Measurements from ENCODE around the gene FIBP. TPM values are rescaled to one million over a fixed set of nuclear protein-coding genes. Genes with fewer than 3 reads are reported as not detected.

FIBP gene
- total RNA-seq, 1 donor from 2014 or later = 35.5 TPM

DNA sequence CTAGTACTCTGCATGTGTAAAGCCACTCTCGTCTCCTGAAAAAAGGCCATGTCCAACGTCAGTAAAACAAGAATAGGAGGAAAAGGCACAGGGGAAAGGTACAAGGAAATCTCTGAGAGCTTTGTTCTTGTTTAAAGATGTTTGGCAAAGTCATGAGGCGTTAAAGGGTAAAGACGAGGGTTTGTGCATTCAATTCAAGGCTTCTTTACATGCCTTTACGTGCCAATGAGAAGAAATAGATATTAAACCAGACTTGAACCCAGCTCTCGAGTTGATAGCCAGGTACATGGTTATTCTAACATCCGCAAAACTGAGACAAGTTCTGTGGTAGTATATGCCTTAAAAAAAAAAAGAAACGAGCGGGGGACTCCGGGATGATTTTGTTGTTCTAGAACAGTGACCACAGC is 29.6 kb downstream of the FIBP start:
- TF ChIP-seq, protein P1, sequence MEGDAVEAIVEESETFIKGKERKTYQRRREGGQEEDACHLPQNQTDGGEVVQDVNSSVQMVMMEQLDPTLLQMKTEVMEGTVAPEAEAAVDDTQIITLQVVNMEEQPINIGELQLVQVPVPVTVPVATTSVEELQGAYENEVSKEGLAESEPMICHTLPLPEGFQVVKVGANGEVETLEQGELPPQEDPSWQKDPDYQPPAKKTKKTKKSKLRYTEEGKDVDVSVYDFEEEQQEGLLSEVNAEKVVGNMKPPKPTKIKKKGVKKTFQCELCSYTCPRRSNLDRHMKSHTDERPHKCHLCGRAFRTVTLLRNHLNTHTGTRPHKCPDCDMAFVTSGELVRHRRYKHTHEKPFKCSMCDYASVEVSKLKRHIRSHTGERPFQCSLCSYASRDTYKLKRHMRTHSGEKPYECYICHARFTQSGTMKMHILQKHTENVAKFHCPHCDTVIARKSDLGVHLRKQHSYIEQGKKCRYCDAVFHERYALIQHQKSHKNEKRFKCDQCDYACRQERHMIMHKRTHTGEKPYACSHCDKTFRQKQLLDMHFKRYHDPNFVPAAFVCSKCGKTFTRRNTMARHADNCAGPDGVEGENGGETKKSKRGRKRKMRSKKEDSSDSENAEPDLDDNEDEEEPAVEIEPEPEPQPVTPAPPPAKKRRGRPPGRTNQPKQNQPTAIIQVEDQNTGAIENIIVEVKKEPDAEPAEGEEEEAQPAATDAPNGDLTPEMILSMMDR (IDR thresholded peaks at IDR 0.05) = no peak
- Histone ChIP-seq H3K36me3 (peaks cover 47% of the 10 kb centered on the region), H3K9me3 (no peaks in the 10 kb centered on the region), H3K4me1 (peaks cover 31% of the 10 kb centered on the region), H3K27ac (peak overlapping the region; percentile 97), H3K4me3 (peak overlapping the region; percentile 98), H3K27me3 (no peaks in the 10 kb centered on the region)
- no peak for DNase-seq
- intact Hi-C loops (cut with DNase I) = no loop called here
- no peak for ATAC-seq

DNA sequence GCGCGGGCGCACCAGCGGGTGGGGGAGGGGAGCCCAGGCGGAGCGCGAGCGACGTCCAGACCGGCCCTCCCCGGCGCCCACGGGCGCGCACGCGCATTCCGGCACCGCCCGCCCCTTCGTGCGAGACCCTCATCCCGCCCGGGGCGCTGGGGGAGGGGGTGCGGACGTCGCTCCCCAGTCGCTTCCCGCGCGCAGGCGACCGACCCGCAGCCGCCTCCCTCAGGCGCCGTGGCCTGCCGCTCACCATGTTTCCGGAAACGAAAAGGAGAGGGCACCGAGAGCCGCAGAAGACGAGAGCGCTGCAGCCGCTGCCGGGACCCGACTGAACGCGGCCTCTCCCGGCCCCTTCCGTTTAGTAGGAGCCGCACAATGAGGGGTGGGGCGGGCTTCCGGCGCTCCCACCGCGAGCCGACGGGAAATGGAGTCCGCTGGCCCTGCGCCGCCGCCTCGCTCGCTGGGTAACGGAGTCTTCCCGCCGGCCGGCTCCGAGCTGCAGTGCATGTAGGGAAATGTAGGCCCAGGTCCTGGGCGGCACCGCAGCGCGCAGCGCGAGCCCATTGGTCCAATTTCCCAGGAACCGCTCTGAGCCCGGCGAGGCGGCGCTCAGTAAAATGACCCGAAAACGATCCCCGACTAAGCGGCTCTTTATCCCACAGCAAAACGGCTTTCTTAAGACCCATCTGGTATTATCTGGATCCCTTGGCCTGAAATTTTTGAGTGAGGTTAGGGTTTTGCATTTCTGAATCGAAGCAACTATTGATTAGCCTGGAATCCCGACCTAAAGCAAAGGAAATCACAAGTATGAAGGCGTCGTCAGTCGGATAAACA is 30.2 kb downstream of the FIBP start, which contains the start of gene CFL1:
TSS of gene CFL1 (minus strand) at position 328 of the 828 bp plus-strand sequence. CDS start at position 247, 81 bp downstream.
- DNase-seq (peak; percentile 99), ATAC-seq (peak; percentile 81)
- H3K4me1 ChIP-seq = peaks cover 31% of the 10 kb centered on the region

DNA sequence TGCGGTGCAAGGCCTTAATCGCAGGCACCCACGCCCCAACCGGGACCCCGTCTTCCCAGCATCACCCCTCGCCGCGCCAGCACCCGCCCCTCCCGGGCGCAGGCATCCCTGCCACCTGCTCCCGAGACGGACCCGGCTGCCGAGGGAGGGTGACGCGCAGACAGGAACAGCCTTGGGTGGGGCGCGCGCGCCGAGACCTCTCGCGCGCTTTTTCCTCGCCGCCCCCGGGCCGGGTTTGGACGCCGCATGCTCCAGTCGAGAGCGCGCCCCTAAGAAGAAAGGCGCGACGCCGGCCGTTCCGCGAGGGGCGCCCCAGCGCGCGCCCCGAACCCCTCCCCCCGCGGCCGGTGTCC is 30.8 kb downstream of the FIBP start:
- DNase-seq (no peak), ATAC-seq (peak; percentile 0)
- peak overlapping the region; percentile 98 for H3K4me3 ChIP-seq
- TF ChIP-seq, protein P1 (IDR thresholded peaks at IDR 0.05) = no peak
- H3K27ac ChIP-seq = peak overlapping the region; percentile 97
- H3K4me1 ChIP-seq = peaks cover 31% of the 10 kb centered on the region
- peaks cover 47% of the 10 kb centered on the region for H3K36me3 ChIP-seq
- no peaks in the 10 kb centered on the region for H3K27me3 ChIP-seq
- intact Hi-C loops (cut with DNase I) = no loop called here
- no peaks in the 10 kb centered on the region for H3K9me3 ChIP-seq

More for the DNA sequence above, 30.2 kb downstream of the FIBP start, which contains the start of gene CFL1:
- intact Hi-C loops (cut with DNase I) = no loop called here
- TF ChIP-seq, protein P1 (IDR thresholded peaks at IDR 0.05) = no peak
- Histone ChIP-seq H3K27me3 (no peaks in the 10 kb centered on the region), H3K27ac (peak within 1 kb of the TSS; percentile 97), H3K36me3 (peaks cover 47% of the 10 kb centered on the region), H3K9me3 (no peaks in the 10 kb centered on the region), H3K4me3 (peak within 1 kb of the TSS; percentile 98)

DNA sequence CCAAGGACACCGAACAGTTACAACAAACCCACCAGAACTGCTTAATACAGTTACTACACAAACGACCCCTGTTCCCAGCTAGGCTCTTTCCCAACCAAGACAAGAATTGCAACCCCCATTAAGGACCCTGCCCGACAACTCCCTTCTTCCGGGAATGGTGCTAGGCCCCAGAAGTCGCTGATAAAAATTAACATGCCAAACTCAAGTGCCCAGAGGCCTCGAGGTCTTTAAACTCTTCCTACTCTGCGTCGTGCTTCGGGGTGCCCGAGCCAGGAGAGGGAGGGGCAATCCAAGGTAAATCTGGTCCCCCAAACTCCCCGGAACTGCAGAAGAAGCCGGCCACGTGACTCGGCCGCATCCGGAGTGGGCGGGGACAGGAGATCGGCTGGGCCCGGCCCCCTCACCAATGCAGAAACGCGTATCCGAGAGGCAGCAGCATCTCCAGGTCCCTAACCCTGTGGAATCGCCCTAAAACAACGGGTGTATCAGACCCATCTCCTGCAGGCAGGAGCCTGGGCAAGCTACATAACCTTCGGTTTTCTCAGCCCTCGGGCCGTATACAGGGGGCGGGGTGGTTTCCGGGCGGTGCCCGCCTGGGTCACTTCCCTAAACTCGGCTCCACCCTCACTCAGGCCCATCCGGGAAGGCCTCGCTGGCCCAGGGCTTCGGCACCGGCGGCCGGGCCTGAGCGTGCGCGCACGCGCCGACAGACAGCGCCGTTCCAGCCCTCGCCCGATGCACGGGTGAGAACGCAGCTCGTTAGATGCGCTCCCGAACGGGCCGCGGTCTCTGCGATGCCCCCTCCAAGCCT is 31.4 kb downstream of the FIBP start:
- TF ChIP-seq, protein P1 (IDR thresholded peaks at IDR 0.05) = no peak
- H3K4me1 ChIP-seq = peaks cover 29% of the 10 kb centered on the region
- H3K9me3 ChIP-seq = no peaks in the 10 kb centered on the region
- H3K27me3 ChIP-seq = no peaks in the 10 kb centered on the region
- H3K4me3 ChIP-seq = peak overlapping the region; percentile 98
- ATAC-seq (peak; percentile 66), DNase-seq (peak; percentile 94)
- intact Hi-C loops (cut with DNase I) = no loop called here
- H3K27ac ChIP-seq = peak overlapping the region; percentile 97
- H3K36me3 ChIP-seq = peaks cover 47% of the 10 kb centered on the region

DNA sequence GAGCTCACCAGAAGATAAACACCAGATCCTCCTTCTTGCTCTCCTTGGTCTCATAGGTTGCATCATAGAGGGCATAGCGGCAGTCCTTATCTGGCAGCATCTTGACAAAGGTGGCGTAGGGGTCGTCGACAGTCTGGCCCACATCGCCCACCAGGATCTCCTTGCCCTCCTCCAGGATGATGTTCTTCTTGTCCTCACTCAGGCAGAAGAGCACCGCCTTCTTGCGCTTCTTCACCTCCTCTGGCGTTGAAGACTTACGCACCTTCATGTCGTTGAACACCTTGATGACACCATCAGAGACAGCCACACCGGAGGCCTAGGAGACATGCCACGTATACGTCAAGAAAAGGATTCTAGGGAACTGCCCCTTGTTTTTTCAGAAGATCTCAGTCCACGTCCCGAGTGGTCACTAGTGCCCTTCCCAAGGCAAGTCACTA is 32.3 kb downstream of the FIBP start:
- peak; percentile 60 for DNase-seq
- peak overlapping the region; percentile 97 for H3K27ac ChIP-seq
- H3K4me3 ChIP-seq = peak overlapping the region; percentile 98
- H3K36me3 ChIP-seq = peaks cover 48% of the 10 kb centered on the region
- TF ChIP-seq, protein P1 (IDR thresholded peaks at IDR 0.05) = no peak
- intact Hi-C loops (cut with DNase I) = no loop called here
- no peak for ATAC-seq
- no peaks in the 10 kb centered on the region for H3K9me3 ChIP-seq
- no peaks in the 10 kb centered on the region for H3K27me3 ChIP-seq
- peaks cover 20% of the 10 kb centered on the region for H3K4me1 ChIP-seq

Measured in upper lobe of right lung (tissue), 1 donor.